HL-60/S4 treated with phorbol 12-myristate 13-acetate at 8.2 ng/mL for 4 days and 3 days (cell line): ENCODE data around the gene CCDC184.

Source experiments
- in situ Hi-C: fragments of 300-500 bp; cut with MboI; formaldehyde crosslinking; loops from 2 replicates; pipeline ENCODE4 v1.15.0; 2022; ENCODE audit warnings: low sequenced_read_pairs

Gene CCDC184

GRCh38 chr12:48183091-48183875 lies at the start of gene CCDC184:
Gene CCDC184 (plus strand): TSS chr12:48183644. CDS start chr12:48184123, 479 bp downstream.
- in situ Hi-C loops = no loop called here

- in situ Hi-C loops = no loop called here
Measured at GRCh38 chr12:48135027-48135426, 48.4 kb upstream of the CCDC184 start.

GRCh38 chr12:48142818-48143674 lies 40.4 kb upstream of the CCDC184 start:
- in situ Hi-C loops = no loop called here

GRCh38 chr12:48143898-48144297 lies 39.5 kb upstream of the CCDC184 start:
- in situ Hi-C loops = no loop called here

- in situ Hi-C loops = no loop called here
Measured at GRCh38 chr12:48145981-48146380, 37.5 kb upstream of the CCDC184 start.

GRCh38 chr12:48151103-48151771 lies 32.2 kb upstream of the CCDC184 start:
- in situ Hi-C loops = loop anchor here (25.0 kb wide), 1 partner anchor 414 kb away; the partner anchor contains the start of gene ENDOU

GRCh38 chr12:48155786-48156185 lies 27.7 kb upstream of the CCDC184 start:
- in situ Hi-C loops = loop anchor here (25.0 kb wide), 1 partner anchor 418 kb away; the partner anchor contains the start of gene ENDOU

GRCh38 chr12:48156652-48157017 lies 26.8 kb upstream of the CCDC184 start:
- in situ Hi-C loops = loop anchor here (25.0 kb wide), 1 partner anchor 419 kb away; the partner anchor contains the start of gene ENDOU

- in situ Hi-C loops = loop anchor here (25.0 kb wide), 1 partner anchor 420 kb away; the partner anchor contains the start of gene ENDOU
Measured at GRCh38 chr12:48157018-48157888, 26.2 kb upstream of the CCDC184 start, which contains the start of gene ASB8. Gene ASB8 (minus strand): TSS chr12:48157515. CDS start chr12:48153496, 4,019 bp downstream.

GRCh38 chr12:48157889-48158370 lies 25.5 kb upstream of the CCDC184 start:
- in situ Hi-C loops = loop anchor here (25.0 kb wide), 1 partner anchor 421 kb away; the partner anchor contains the start of gene ENDOU

GRCh38 chr12:48160046-48160445 lies 23.4 kb upstream of the CCDC184 start:
- in situ Hi-C loops = loop anchor here (25.0 kb wide), 1 partner anchor 423 kb away; the partner anchor contains the start of gene ENDOU

- in situ Hi-C loops = loop anchor here (25.0 kb wide), 1 partner anchor 424 kb away; the partner anchor contains the start of gene ENDOU
Measured at GRCh38 chr12:48160807-48161206, 22.6 kb upstream of the CCDC184 start.

- in situ Hi-C loops = loop anchor here (25.0 kb wide), 1 partner anchor 426 kb away; the partner anchor contains the start of gene ENDOU
Measured at GRCh38 chr12:48163150-48163747, 20.2 kb upstream of the CCDC184 start.

- in situ Hi-C loops = loop anchor here (25.0 kb wide), 1 partner anchor 427 kb away; the partner anchor contains the start of gene ENDOU
Measured at GRCh38 chr12:48164451-48164850, 19.0 kb upstream of the CCDC184 start.

- in situ Hi-C loops = loop anchor here (25.0 kb wide), 1 partner anchor 428 kb away; the partner anchor contains the start of gene ENDOU
Measured at GRCh38 chr12:48165089-48165981, 18.1 kb upstream of the CCDC184 start.

- in situ Hi-C loops = loop anchor here (25.0 kb wide), 1 partner anchor 432 kb away; the partner anchor contains the start of gene ENDOU
Measured at GRCh38 chr12:48169011-48169410, 14.4 kb upstream of the CCDC184 start.

GRCh38 chr12:48175613-48176416 lies 7.6 kb upstream of the CCDC184 start:
- in situ Hi-C loops = no loop called here
